Activated T-cell treated with anti-CD3 and anti-CD28 coated beads, Interleukin-2, amount 50 U/mL, for 48 hours (primary cell): ENCODE results near the gene STAMBP.
"Not testable (repeated sequence)": the region's sequence is repeated elsewhere in the genome, so short reads cannot be mapped to it uniquely, and the experiment has no call there.

Source experiments
- DNase-seq, 2 experiments: peaks; one replicate each; pipeline ENCODE4 v3.0.0-alpha.2; 2020

Gene STAMBP

GRCh38 chr2:73888388-73888787 is 59.6 kb downstream of the STAMBP start:
- DNase-seq: no peak

DNA sequence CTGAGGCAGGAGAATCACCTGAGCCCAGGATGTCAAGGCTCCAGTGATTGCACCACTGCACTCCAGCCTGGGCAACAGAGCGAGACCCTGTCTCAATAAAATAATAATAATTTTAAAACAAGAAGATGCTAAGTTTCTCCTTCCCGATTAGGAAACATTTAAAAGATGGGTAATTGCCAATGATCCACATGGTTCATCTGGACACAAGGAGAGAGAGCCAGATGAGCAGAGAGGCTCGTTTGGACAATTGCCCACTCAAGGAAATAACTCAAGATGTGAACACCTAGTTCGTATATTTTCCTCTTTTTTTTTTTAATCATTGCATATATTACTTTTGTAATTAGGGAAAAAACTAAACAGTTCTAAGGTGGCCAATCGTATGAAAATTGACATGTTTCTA is 60.4 kb downstream of the STAMBP start:
- no peak for DNase-seq

DNA sequence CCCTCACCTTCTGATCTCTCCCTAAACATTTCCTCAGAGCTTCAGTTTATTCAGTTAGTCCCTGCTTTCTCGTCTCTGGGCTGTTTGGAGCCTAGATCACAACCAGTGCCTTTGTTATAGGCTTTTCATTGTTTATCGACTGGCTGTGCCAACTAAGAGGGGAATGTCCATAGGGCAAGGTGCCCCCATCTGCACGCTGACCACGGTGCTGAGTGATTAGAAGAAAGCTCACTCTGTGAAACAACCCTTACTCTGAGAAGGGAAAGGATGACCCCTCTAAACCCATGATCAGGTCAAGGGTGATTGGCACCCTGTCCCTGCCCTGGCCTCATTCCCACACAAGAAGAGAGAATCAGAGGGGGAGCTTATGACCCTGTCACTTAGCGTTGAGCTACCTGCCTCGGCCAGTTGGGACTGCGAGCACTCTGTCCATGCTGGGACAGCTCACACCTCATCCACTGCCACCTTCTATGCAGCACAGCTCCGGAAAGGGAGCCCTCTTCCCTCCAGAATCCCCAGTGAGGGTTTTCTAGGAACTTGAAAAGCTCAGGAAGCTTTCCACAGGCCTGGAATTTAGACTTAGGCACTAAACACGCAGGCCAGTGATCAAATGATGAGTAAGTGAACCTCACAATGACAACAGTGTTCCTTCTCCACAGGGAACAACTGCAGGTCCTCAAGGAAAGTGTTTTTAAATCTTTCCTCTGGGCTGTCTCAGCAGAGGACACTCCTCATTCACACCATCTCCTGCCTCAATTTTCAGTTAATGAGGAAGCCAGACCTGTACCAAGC is 61.7 kb downstream of the STAMBP start:
- DNase-seq: no peak

DNA sequence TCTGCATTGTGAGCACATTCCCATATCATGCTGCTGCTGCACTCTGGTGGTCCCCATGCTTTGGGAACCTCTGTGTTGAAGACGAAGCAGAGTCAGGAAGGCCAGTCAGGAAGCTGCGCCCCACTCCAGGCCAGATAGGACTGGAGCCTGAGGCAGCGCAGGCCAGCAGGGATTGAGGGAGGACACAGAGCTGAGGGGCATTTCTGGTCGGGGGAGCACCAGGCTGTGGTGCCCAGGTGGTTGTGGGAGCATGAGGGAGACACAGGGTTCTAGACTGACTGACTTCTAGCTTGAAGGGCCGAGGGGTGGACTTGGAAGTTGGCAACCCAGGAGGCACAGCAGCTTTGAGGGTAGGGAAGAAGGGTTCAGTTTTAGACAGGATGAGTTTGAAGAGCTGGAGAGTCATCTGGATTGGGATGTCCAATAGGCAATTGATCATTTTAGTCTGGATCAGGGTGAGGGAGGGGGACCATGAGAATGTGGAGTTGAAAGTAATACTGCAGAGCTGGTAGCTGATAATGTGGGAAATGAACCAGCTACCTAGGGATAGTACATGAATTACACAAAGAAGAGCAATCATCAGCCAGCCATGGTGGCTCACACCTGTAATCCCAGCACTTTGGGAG is 62.6 kb downstream of the STAMBP start:
- no peak for DNase-seq

GRCh38 chr2:73892631-73893329 is 64.0 kb downstream of the STAMBP start, which contains the start of gene ACTG2:
Gene ACTG2 (plus strand): TSS chr2:73893008. CDS start chr2:73901312, 8,304 bp downstream.
- DNase-seq: no peak

DNA sequence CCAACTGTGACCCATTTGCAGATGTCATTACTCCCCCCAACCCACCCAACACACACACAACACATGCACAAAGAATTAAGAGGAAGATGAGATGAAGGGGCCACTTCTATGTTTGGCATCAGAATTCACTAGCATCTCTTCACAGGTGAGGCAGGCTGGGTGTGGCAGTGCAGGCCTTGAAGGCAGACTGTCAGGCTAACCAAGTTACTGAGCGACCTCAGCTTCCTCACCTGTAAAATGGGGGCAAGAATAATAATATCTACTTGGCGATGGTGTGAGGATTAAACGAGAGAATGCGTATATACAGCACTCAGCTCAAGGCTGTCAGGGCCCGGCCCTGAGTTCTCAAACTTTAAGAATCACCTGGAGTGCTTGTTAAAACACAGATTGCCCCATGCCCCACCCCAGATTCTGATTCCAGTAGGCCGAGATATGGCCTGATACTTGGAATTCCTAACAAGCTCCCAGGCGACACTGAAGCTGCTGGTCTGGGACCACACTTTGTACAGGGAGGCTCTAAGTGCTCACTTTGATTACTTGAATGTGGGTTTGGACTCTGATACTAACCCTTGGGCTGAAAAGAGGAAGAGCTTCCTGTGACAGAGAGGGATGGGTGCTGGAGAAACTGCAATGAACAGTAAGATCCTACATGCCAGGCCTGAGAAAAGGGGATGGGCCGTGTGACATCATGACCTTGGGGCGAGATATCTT is 65.2 kb downstream of the STAMBP start:
- DNase-seq: no peak

- no peak for DNase-seq
Measured at GRCh38 chr2:73894475-73894850, 65.7 kb downstream of the STAMBP start.

GRCh38 chr2:73894877-73895276 is 66.1 kb downstream of the STAMBP start:
- no peak for DNase-seq

DNA sequence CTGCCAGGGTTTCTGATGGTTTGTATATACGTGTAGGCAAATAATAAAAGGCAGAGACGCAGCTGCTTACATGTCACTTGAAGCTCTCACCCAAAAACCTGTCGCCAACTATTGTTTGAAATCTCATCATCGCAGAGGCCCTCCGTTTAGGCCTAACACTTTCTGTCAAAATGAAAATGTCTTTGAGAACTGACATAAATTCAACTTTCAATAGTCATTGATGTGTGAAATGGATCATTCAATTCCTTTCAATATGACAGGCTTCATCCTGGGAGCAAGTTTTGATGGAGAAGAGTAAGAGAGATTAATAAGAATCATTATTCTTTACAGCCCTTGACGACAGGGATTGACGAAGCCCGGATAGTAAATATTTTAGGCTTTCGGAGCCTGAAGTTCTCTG is 66.7 kb downstream of the STAMBP start:
- no peak for DNase-seq

DNA sequence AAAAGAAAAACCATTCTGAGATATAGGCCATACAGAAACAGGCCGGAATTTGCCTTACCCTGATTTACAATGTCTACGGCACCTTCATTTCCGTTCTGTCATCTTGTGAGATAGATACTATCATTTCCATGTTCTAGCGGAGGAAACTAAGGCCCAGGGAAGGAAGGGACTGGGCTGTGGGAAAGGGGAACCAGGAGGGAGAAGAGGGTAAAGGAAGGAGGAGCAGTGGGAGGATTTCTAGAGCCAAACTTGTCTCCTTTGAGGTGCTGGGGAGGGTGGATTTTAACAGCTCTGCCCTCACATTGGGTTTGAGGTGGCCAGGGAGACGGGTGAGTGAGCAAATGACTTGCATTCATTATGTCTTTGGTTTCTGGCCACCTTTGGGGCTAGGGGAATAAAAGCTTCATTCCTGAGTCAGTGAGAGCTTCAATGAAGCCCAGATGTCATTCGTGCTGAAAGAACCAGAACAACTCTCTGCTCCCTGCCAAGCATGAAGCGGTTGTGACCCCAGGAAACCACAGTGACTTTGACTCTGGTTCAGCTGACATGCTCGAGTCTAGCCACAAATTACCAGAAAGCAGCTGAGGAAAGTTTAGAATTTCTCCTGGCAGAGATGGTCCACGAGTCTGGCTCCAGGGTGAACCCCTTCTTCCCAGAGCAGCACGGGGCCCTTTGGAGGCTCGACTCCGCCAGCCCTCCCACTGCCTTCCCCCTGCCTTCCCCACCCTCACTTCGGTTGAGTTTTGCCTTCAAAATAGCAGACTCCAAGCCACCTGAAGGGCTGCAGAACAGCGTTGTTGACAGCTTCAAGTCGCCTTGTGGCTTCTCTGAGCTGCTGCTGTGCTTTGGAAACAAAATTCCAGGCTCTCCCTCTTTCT is 67.8 kb downstream of the STAMBP start:
- DNase-seq: peak; percentile 56 to 61

GRCh38 chr2:73897240-73897583 is 68.5 kb downstream of the STAMBP start:
- DNase-seq: no peak

- DNase-seq: no peak
Measured at GRCh38 chr2:73897934-73898333, 69.2 kb downstream of the STAMBP start.

DNA sequence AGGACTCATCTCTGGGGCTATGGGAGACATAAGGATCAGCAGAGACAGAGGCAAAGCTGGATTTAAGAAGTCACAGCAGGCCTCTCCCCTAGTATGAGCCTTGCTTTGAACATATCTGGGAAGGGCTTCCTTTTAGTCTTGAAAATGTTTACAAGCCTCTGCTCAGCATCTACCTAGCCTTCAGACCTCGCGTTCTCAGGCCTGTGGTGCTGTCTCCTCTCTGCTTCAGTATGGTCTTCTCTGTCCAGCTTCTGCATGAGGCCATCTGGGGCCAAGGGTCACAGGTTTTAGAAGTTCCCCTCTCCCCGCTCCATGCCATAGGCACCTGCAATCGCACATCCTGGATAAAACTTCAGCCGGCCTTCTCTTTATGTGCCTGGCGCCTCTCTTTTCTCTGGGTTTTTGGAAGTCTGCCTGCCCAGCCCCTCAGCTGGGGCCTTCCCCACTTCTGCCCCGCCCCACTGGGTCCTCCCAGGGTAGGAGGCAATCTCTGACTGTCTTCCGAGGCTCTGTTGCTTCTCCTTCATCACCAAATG is 71.1 kb downstream of the STAMBP start:
- DNase-seq: no peak

DNA sequence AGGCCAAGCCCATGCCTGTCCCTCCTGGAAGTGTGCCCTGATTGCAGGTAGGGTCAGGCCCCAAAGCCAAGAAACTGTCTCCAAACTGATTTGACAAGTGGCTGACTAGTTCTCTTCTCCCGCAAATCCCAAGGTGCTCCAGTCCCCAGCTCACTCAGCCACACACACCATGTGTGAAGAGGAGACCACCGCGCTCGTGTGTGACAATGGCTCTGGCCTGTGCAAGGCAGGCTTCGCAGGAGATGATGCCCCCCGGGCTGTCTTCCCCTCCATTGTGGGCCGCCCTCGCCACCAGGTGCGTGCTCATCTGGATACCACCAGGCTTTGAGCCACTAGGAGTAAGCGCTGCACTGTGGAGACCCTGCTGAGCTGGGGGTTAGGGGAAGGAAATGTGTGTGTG is 72.4 kb downstream of the STAMBP start:
- DNase-seq: no peak

GRCh38 chr2:73902284-73902683 is 73.5 kb downstream of the STAMBP start:
- no peak for DNase-seq

GRCh38 chr2:73903313-73903712 is 74.6 kb downstream of the STAMBP start:
- no peak for DNase-seq

- not testable (repeated sequence) for DNase-seq
Measured at GRCh38 chr2:73903949-73904613, 75.3 kb downstream of the STAMBP start.

- DNase-seq: no peak
Measured at GRCh38 chr2:73904952-73905351, 76.2 kb downstream of the STAMBP start.

- no peak for DNase-seq
Measured at GRCh38 chr2:73906847-73907505, 78.2 kb downstream of the STAMBP start.

GRCh38 chr2:73907840-73908452 is 79.2 kb downstream of the STAMBP start:
- DNase-seq: peak; percentile 61 to 68
